Esophagus muscularis mucosa (tissue), 4 donors: Measurements from ENCODE around the gene NME8. TPM values are rescaled to one million over a fixed set of nuclear protein-coding genes. Genes with fewer than 3 reads are reported as not detected.

ENCODE experiments used
- DNase-seq: peaks from one replicate; pipeline ENCODE4 v3.0.0-alpha.2; 2017; ENCODE audit errors: extremely low spot score
- H3K27ac ChIP-seq, 4 donors: fragments of 200-600 bp; sonication (generic); replicated peaks in 1 of 4; 1 replicate in 3 of 4; 2 replicates in 1 of 4; pipeline ENCODE4 v1.5.1; 2016 to 2019; ENCODE audit warnings: mild to moderate bottlenecking in 1 of 4
- H3K27me3 ChIP-seq, 4 donors: fragments of 200-600 bp; sonication (generic); one replicate each; pipeline versions ENCODE4 v1.5.1 to v1.6.0; 2016 to 2019
- H3K36me3 ChIP-seq, 4 donors: fragments of 200-600 bp; sonication (generic); one replicate each; pipeline ENCODE4 v1.5.1; 2016 to 2019
- H3K4me1 ChIP-seq, 4 donors: fragments of 200-600 bp; sonication (generic); one replicate each; pipeline ENCODE4 v1.5.1; 2016 to 2019
- H3K4me3 ChIP-seq, 4 donors: fragments of 200-600 bp; sonication (generic); 1 replicate in 2 of 4; 2 replicates in 2 of 4; pipeline ENCODE4 v1.5.1; 2016 to 2019; ENCODE audit warnings: mild to moderate bottlenecking in 4 of 4, moderate library complexity in 1 of 4
- H3K9me3 ChIP-seq, 4 donors: fragments of 200-600 bp; sonication (generic); 1 replicate in 3 of 4; 2 replicates in 1 of 4; pipeline ENCODE4 v1.5.1; 2016 to 2019
- EP300 ChIP-seq: sonication (generic); formaldehyde crosslinking; IDR thresholded peaks from one replicate; pipeline ENCODE4 v1.6.1; 2017; ENCODE audit warnings: antibody characterized with exemption
- POLR2A ChIP-seq: fragments of 450-650 bp; IDR thresholded peaks from one replicate; pipeline ENCODE4 v1.6.1; 2017; ENCODE audit warnings: antibody characterized with exemption, moderate library complexity, mild to moderate bottlenecking, low read depth
- POLR2AphosphoS5 ChIP-seq, 2 donors: sonication (generic); formaldehyde crosslinking; IDR thresholded peaks; one replicate each; pipeline ENCODE4 v1.6.1; 2017; ENCODE audit warnings: antibody characterized with exemption in 2 of 2
- whole genome bisulfite sequencing: methylation state at CpG from one replicate; pipeline ENCODE4 v1.1.5; 2018; 5-methylcytosine and 5-hydroxymethylcytosine counted together
- intact Hi-C: fragments of 100-400 bp; cut with DNase I; formaldehyde crosslinking; loops from one replicate; pipeline ENCODE4 v1.15.1; 2023
- total RNA-seq, 4 donors: library from RNA; depleted of rRNA; stranded (reverse); fragments of >200 nt; gene quantifications; one replicate each; pipeline versions ENCODE4 v1.1.0 to v1.2.1, GENCODE V29; 2016
- TF ChIP-seq, protein P1 (sequence below), 3 experiments: fragments of 200-600 bp in 2 of 3; fragments of 450-650 bp in 1 of 3; sonication (generic) in 2 of 3; IDR thresholded peaks; one replicate each; pipeline ENCODE4 v1.5.1; 2017 to 2019; ENCODE audit warnings: antibody characterized with exemption in 3 of 3, mild to moderate bottlenecking in 2 of 3, moderate library complexity in 1 of 3

Gene NME8
- total RNA-seq, 4 donors from 2014 or later = 0.57 TPM; not detected in 3

DNA sequence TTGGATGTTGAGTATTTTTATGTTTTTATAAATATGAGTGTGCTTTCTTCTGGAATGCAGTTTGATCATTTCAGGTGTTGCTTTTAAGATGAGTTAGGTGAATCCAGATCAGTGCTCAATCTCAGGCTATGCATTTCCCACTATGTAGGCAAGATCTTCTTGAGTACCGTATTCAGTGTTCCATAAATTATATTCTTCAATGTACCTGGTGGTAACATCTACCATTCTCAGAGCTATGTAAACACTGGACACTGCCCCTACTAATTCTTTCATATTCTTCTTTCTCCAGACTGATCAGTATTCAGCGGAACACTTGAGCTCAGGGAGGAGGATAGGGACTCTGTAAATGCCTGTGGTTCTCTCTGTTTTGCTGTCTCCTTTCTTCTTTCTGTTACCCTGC lies 25.5 kb upstream of the NME8 start:
- no peak overlapping the region for H3K4me3 ChIP-seq
- H3K4me1 ChIP-seq = no peaks in the 10 kb centered on the region
- intact Hi-C loops = no loop called here
- H3K9me3 ChIP-seq = peaks cover 0 to 20% (median 7%) of the 10 kb centered on the region in 4 donors
- TF ChIP-seq, protein P1, sequence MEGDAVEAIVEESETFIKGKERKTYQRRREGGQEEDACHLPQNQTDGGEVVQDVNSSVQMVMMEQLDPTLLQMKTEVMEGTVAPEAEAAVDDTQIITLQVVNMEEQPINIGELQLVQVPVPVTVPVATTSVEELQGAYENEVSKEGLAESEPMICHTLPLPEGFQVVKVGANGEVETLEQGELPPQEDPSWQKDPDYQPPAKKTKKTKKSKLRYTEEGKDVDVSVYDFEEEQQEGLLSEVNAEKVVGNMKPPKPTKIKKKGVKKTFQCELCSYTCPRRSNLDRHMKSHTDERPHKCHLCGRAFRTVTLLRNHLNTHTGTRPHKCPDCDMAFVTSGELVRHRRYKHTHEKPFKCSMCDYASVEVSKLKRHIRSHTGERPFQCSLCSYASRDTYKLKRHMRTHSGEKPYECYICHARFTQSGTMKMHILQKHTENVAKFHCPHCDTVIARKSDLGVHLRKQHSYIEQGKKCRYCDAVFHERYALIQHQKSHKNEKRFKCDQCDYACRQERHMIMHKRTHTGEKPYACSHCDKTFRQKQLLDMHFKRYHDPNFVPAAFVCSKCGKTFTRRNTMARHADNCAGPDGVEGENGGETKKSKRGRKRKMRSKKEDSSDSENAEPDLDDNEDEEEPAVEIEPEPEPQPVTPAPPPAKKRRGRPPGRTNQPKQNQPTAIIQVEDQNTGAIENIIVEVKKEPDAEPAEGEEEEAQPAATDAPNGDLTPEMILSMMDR (IDR thresholded peaks at IDR 0.05) = no peak
- no peak for TF ChIP-seq POLR2A
- TF ChIP-seq POLR2AphosphoS5 (IDR thresholded peaks at IDR 0.05) = no peak
- no peak for TF ChIP-seq EP300
- no peak for DNase-seq
- H3K27ac ChIP-seq = no peak overlapping the region
- 95% methylated on average over 2 of the region's 2 CpGs for WGBS
- H3K27me3 ChIP-seq = no peaks in the 10 kb centered on the region
- no peaks in the 10 kb centered on the region for H3K36me3 ChIP-seq

DNA sequence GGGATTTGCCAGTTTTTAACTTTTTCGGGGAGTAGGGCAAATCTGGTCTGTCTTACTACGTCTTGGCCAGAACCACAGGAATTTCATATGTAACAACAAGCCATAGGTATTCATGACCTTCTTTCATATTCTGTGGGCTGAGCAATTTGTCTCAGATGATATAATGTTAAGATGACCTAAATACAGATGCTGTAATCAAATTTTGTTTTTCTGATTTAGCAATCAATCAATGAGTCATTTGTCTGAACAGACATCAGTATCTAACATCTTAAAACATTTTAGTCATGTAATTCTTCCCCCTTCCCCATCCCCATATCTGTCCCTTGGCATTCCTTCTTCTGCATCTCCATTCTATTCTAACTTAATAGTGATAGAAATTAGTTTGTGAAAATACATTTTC lies 24.8 kb upstream of the NME8 start:
- DNase-seq = no peak
- 52% methylated on average over 2 of the region's 2 CpGs for WGBS
- Histone ChIP-seq H3K27me3 (no peaks in the 10 kb centered on the region), H3K4me1 (no peaks in the 10 kb centered on the region), H3K27ac (no peak overlapping the region), H3K9me3 (peaks cover 0 to 20% (median 7%) of the 10 kb centered on the region in 4 donors), H3K4me3 (no peak overlapping the region), H3K36me3 (no peaks in the 10 kb centered on the region)
- TF ChIP-seq POLR2A (no peak), EP300 (no peak), POLR2AphosphoS5 (IDR thresholded peaks at IDR 0.05) (no peak)
- TF ChIP-seq, protein P1 (IDR thresholded peaks at IDR 0.05) = no peak
- intact Hi-C loops = no loop called here

DNA sequence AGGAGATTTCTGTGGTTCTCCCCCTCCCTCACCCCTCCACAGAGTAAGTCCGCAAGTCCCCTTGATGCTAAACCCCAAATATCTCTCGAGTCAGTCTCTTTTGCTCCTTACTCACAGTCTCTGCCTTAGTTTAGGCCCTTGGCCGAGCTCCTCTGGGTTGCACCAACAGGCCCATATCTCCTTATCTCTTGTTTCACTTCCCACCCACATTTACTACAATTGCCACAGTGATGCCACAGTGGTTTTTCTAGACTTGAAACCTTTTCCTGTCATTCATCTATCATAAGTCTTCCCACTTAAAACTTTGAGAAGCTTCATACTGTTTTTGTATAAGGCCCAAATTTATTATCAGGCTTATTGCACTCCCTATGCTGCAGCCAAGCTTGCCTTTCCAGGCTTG lies 23.4 kb upstream of the NME8 start:
- H3K4me1 ChIP-seq = no peaks in the 10 kb centered on the region
- WGBS = 87% methylated on average over 2 of the region's 3 CpGs
- peaks cover 0 to 15% (median 7%) of the 10 kb centered on the region in 4 donors for H3K9me3 ChIP-seq
- no peak overlapping the region for H3K27ac ChIP-seq
- intact Hi-C loops = no loop called here
- DNase-seq = no peak
- H3K4me3 ChIP-seq = no peak overlapping the region
- H3K36me3 ChIP-seq = no peaks in the 10 kb centered on the region
- TF ChIP-seq POLR2A (no peak), EP300 (no peak), POLR2AphosphoS5 (IDR thresholded peaks at IDR 0.05) (no peak)
- TF ChIP-seq, protein P1 (IDR thresholded peaks at IDR 0.05) = no peak
- H3K27me3 ChIP-seq = no peaks in the 10 kb centered on the region

DNA sequence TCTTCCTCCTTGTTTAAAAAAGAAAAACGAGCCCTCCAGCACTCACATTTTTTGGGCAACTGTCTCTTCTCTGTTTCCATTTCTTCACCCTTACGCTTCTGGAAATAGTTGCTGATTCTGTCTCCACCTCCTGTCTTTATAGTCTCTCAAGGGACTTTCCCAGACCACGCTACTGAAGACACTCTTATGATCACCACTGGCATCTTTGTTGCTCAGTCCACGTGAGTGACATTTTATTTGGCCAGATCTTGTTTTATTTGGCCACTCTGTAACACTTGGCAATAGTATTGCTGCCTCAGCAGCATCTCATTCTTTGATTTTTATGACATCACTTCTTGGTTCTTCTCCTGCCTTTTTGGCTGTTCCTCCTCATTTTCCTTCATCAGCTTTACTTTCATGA lies 21.6 kb upstream of the NME8 start:
- 41% methylated on average over 4 of the region's 4 CpGs for WGBS
- TF ChIP-seq, protein P1 (IDR thresholded peaks at IDR 0.05) = no peak
- no peak for TF ChIP-seq POLR2AphosphoS5 (IDR thresholded peaks at IDR 0.05)
- no peak for TF ChIP-seq EP300
- no peak for TF ChIP-seq POLR2A
- Histone ChIP-seq H3K27ac (no peak overlapping the region), H3K9me3 (no peaks in the 10 kb centered on the region), H3K36me3 (no peaks in the 10 kb centered on the region), H3K4me3 (no peak overlapping the region), H3K27me3 (no peaks in the 10 kb centered on the region), H3K4me1 (no peaks in the 10 kb centered on the region)
- intact Hi-C loops = no loop called here
- no peak for DNase-seq

DNA sequence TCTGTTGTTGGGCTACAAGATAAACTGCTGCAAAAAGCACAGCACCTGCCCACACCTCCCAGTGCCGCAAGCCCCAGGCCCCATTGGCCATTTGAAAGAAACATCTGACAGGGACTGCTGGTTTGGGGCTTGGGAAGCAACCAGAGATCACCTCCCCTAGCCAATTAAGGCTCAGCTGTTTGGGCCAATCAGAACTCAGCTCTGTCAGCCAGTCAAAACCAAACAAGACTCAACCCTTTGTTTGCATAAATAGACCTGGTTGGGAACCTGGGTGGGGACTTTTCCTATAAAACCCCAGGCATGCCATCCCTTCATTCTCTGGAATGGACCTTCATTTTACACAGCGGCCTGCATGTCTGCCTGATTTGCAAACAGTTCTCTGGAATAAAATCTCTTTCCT lies 17.2 kb upstream of the NME8 start:
- DNase-seq = no peak

More for the DNA sequence above, 17.2 kb upstream of the NME8 start:
- no peaks in the 10 kb centered on the region for H3K36me3 ChIP-seq
- H3K9me3 ChIP-seq = no peaks in the 10 kb centered on the region
- 92% methylated on average over 2 of the region's 2 CpGs for whole genome bisulfite sequencing
- H3K4me3 ChIP-seq = no peak overlapping the region
- peaks cover 0 to 13% (median 5%) of the 10 kb centered on the region in 4 donors for H3K4me1 ChIP-seq
- TF ChIP-seq EP300 (no peak), POLR2A (no peak), POLR2AphosphoS5 (IDR thresholded peaks at IDR 0.05) (no peak)
- TF ChIP-seq, protein P1 (IDR thresholded peaks at IDR 0.05) = no peak
- intact Hi-C loops = loop anchor here (5.0 to 10.0 kb wide), 3 partner anchors 204 to 624 kb away; no protein-coding TSS in a partner anchor
- no peaks in the 10 kb centered on the region for H3K27me3 ChIP-seq
- no peak overlapping the region for H3K27ac ChIP-seq
